Neural cell (in vitro differentiated cells): ENCODE data around the gene WDR4. TPM values are rescaled to one million over a fixed set of nuclear protein-coding genes. Genes with fewer than 3 reads are reported as not detected.

Source experiments
- H2AFZ ChIP-seq: fragments of 200-600, 300-800 bp; sonication (generic), shearing (Covaris generic); 2 replicates; pipeline ENCODE4 v1.6.0; 2014; ENCODE audit warnings: low read depth, mild to moderate bottlenecking, antibody characterized with exemption, low read length, moderate library complexity
- H3F3A ChIP-seq: fragments of 200-600 bp; shearing (Covaris generic); 2 replicates; pipeline ENCODE4 v1.6.1; 2016; ENCODE audit warnings: mild to moderate bottlenecking, moderate library complexity, mixed read lengths, antibody characterized with exemption, low read length; ENCODE audit not compliant: insufficient read depth, poor library complexity, severe bottlenecking
- H3K27ac ChIP-seq: fragments of 200-600, 300-800 bp; sonication (generic), shearing (Covaris generic); 2 replicates; pipeline ENCODE4 v1.5.1; 2014; ENCODE audit warnings: mild to moderate bottlenecking, low read length, moderate library complexity
- H3K27me3 ChIP-seq: fragments of 300-800, 200-600 bp; sonication (generic), shearing (Covaris generic); 2 replicates; pipeline ENCODE4 v1.6.0; 2014; ENCODE audit warnings: mild to moderate bottlenecking, low read depth, low read length, moderate library complexity; ENCODE audit not compliant: insufficient read depth
- H3K36me3 ChIP-seq: fragments of 300-800, 200-600 bp; sonication (generic), shearing (Covaris generic); 2 replicates; pipeline ENCODE4 v1.5.1; 2014; ENCODE audit warnings: mild to moderate bottlenecking, antibody characterized with exemption, low read length, moderate library complexity; ENCODE audit not compliant: insufficient read depth
- H3K4me2 ChIP-seq: fragments of 300-800, 200-600 bp; sonication (generic), shearing (Covaris generic); 2 replicates; pipeline ENCODE4 v1.6.0; 2014; ENCODE audit warnings: mild to moderate bottlenecking, low read length
- H3K4me3 ChIP-seq: fragments of 300-800, 200-600 bp; sonication (generic), shearing (Covaris generic); 2 replicates; pipeline ENCODE4 v1.5.1; 2014; ENCODE audit warnings: mild to moderate bottlenecking, low read length, moderate library complexity
- H3K79me2 ChIP-seq: fragments of 200-600 bp; shearing (Covaris generic); replicated peaks from 2 replicates; pipeline ENCODE4 v1.6.0; 2014; ENCODE audit warnings: mild to moderate bottlenecking, low read length, moderate library complexity; ENCODE audit not compliant: insufficient read depth
- H3K9ac ChIP-seq: fragments of 300-800, 200-600 bp; sonication (generic), shearing (Covaris generic); 2 replicates; pipeline ENCODE4 v1.6.1; 2016; ENCODE audit warnings: mild to moderate bottlenecking, low read length, mixed read lengths
- H3K9me2 ChIP-seq: fragments of 200-600 bp; shearing (Covaris generic); 2 replicates; pipeline ENCODE4 v1.6.1; 2016; ENCODE audit warnings: mild to moderate bottlenecking, low read length, mixed read lengths; ENCODE audit not compliant: insufficient read depth
- H3K9me3 ChIP-seq: fragments of 200-600, 300-800 bp; sonication (generic), shearing (Covaris generic); 2 replicates; pipeline ENCODE4 v1.6.1; 2016; ENCODE audit warnings: mild to moderate bottlenecking, mixed run types, low read length, moderate library complexity, mixed read lengths
- H4K20me1 ChIP-seq: fragments of 200-600 bp; shearing (Covaris generic); 2 replicates; pipeline ENCODE4 v1.6.1; 2016; ENCODE audit warnings: mild to moderate bottlenecking, mixed run types; ENCODE audit not compliant: insufficient read depth
- EP300 ChIP-seq: fragments of 450-650 bp; conservative IDR thresholded peaks from 2 replicates; pipeline ENCODE4 v1.6.1; 2014; ENCODE audit warnings: antibody characterized with exemption, mild to moderate bottlenecking, moderate library complexity; ENCODE audit not compliant: poor library complexity, severe bottlenecking
- EZH2 ChIP-seq: fragments of 200-600, 300-800 bp; shearing (Covaris generic), sonication (generic); IDR thresholded peaks from 2 replicates; pipeline ENCODE4 v1.6.1; 2014; ENCODE audit warnings: antibody characterized with exemption, low read length, borderline replicate concordance, mild to moderate bottlenecking; ENCODE audit not compliant: insufficient read depth, poor library complexity, severe bottlenecking
- MXI1 ChIP-seq: fragments of 450-650 bp; conservative IDR thresholded peaks from 2 replicates; pipeline ENCODE4 v1.6.1; 2014; ENCODE audit warnings: antibody characterized with exemption, mild to moderate bottlenecking; ENCODE audit not compliant: poor library complexity, severe bottlenecking
- POLR2AphosphoS5 ChIP-seq: IDR thresholded peaks from 2 replicates; pipeline ENCODE4 v1.6.1; 2012
- RAD21 ChIP-seq: fragments of 450-650 bp; conservative IDR thresholded peaks from 2 replicates; pipeline ENCODE4 v1.6.1; 2014; ENCODE audit warnings: antibody characterized with exemption, mild to moderate bottlenecking, moderate library complexity
- REST ChIP-seq: IDR thresholded peaks from 2 replicates; pipeline ENCODE4 v1.6.1; 2012; ENCODE audit warnings: borderline replicate concordance
- SMC3 ChIP-seq: fragments of 450-650 bp; conservative IDR thresholded peaks from 2 replicates; pipeline ENCODE4 v1.6.1; 2014; ENCODE audit warnings: antibody characterized with exemption, mild to moderate bottlenecking, moderate library complexity; ENCODE audit not compliant: poor library complexity
- TAF1 ChIP-seq: IDR thresholded peaks from 2 replicates; pipeline ENCODE4 v1.6.1; 2012; ENCODE audit warnings: low read depth
- polyA plus RNA-seq: library from polyadenylated mRNA; depleted of rRNA; stranded (reverse); fragments of >200 nt; gene quantifications from 2 replicates; pipeline ENCODE4 v1.2.3, GENCODE V29; 2014
- TF ChIP-seq, protein P1 (sequence below): fragments of 450-650 bp; IDR thresholded peaks from 2 replicates; pipeline ENCODE4 v1.5.1; 2014; ENCODE audit warnings: antibody characterized with exemption, mild to moderate bottlenecking, moderate library complexity; ENCODE audit not compliant: poor library complexity, severe bottlenecking

The WDR4 gene
- polyA plus RNA-seq, 1 donor from 2014 or later: 9.2 TPM

- TF ChIP-seq SMC3: no peak
- no peak for TF ChIP-seq POLR2AphosphoS5
- no peak for TF ChIP-seq REST
- no peak for TF ChIP-seq EP300
- TF ChIP-seq, protein P1, sequence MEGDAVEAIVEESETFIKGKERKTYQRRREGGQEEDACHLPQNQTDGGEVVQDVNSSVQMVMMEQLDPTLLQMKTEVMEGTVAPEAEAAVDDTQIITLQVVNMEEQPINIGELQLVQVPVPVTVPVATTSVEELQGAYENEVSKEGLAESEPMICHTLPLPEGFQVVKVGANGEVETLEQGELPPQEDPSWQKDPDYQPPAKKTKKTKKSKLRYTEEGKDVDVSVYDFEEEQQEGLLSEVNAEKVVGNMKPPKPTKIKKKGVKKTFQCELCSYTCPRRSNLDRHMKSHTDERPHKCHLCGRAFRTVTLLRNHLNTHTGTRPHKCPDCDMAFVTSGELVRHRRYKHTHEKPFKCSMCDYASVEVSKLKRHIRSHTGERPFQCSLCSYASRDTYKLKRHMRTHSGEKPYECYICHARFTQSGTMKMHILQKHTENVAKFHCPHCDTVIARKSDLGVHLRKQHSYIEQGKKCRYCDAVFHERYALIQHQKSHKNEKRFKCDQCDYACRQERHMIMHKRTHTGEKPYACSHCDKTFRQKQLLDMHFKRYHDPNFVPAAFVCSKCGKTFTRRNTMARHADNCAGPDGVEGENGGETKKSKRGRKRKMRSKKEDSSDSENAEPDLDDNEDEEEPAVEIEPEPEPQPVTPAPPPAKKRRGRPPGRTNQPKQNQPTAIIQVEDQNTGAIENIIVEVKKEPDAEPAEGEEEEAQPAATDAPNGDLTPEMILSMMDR: no peak
- TF ChIP-seq MXI1: no peak
- TF ChIP-seq RAD21: no peak
- TF ChIP-seq TAF1: no peak
- TF ChIP-seq EZH2: no peak
- Histone ChIP-seq H3K27ac (no peak overlapping the region), H3K4me3 (no peak overlapping the region), H3K36me3 (peaks cover 8% of the 10 kb centered on the region), H2AFZ (no peak overlapping the region), H3K9me3 (no peaks in the 10 kb centered on the region), H3F3A (no peaks in the 10 kb centered on the region), H3K27me3 (no peaks in the 10 kb centered on the region), H4K20me1 (no peaks in the 10 kb centered on the region), H3K9ac (no peak overlapping the region), H3K79me2 (no peaks in the 10 kb centered on the region), H3K4me2 (no peak overlapping the region), H3K9me2 (no peaks in the 10 kb centered on the region)
Observed at GRCh38 chr21:42860345-42860744, 19.0 kb downstream of the WDR4 start.

GRCh38 chr21:42859891-42860230, 19.5 kb downstream of the WDR4 start:
- Histone ChIP-seq H3K4me2 (no peak overlapping the region), H3K79me2 (no peaks in the 10 kb centered on the region), H3K36me3 (peaks cover 8% of the 10 kb centered on the region), H3K27me3 (no peaks in the 10 kb centered on the region), H3K9me2 (no peaks in the 10 kb centered on the region), H3K9ac (no peak overlapping the region), H3K27ac (no peak overlapping the region), H3K9me3 (no peaks in the 10 kb centered on the region), H3F3A (no peaks in the 10 kb centered on the region), H3K4me3 (no peak overlapping the region), H4K20me1 (no peaks in the 10 kb centered on the region), H2AFZ (no peak overlapping the region)
- TF ChIP-seq RAD21 (no peak), SMC3 (no peak), REST (no peak), POLR2AphosphoS5 (no peak), TAF1 (no peak), MXI1 (no peak), EZH2 (no peak), EP300 (no peak)
- TF ChIP-seq, protein P1: no peak
